HEK293T (cell line): ENCODE results near the gene PSMA8.
"Not testable (repeated sequence)": the region's sequence is repeated elsewhere in the genome, so short reads cannot be mapped to it uniquely, and the experiment has no call there.

ENCODE experiments used
- CTCF ChIA-PET: fragments of 350-600 bp; formaldehyde crosslinking; extraction: SDS; loops from one replicate; lab custom pipeline; 2021; ENCODE audit warnings: antibody characterized with exemption, inconsistent platforms; lab: Yijun Ruan, JAX
- POLR2A ChIA-PET: fragments of 350-600 bp; formaldehyde crosslinking; extraction: SDS; loops from one replicate; lab custom pipeline; 2020; ENCODE audit warnings: antibody characterized with exemption, inconsistent platforms; lab: Yijun Ruan, JAX
- DNase-seq: peaks from one replicate; pipeline ENCODE4 v3.0.0; 2012; ENCODE audit warnings: mixed read lengths; ENCODE audit errors: extremely low spot score
- ARNT ChIP-seq: fragments of 450-650 bp; IDR thresholded peaks from 2 replicates; pipeline ENCODE4 v1.6.1; 2017; ENCODE audit warnings: mild to moderate bottlenecking
- BHLHE40 ChIP-seq: fragments of 450-650 bp; IDR thresholded peaks from 2 replicates; pipeline ENCODE4 v1.6.1; 2016; ENCODE audit warnings: mild to moderate bottlenecking, moderate library complexity, borderline replicate concordance
- CTBP1 ChIP-seq: fragments of 450-650 bp; IDR thresholded peaks from 2 replicates; pipeline ENCODE4 v1.6.1; 2016; ENCODE audit warnings: borderline replicate concordance
- ELF4 ChIP-seq: fragments of 450-650 bp; IDR thresholded peaks from 2 replicates; pipeline ENCODE4 v1.6.1; 2017; ENCODE audit warnings: antibody characterized with exemption
- FOXA1 ChIP-seq: fragments of 450-650 bp; IDR thresholded peaks from 2 replicates; pipeline ENCODE4 v1.6.1; 2016; ENCODE audit warnings: mild to moderate bottlenecking
- FOXK2 ChIP-seq: fragments of 450-650 bp; IDR thresholded peaks from 2 replicates; pipeline ENCODE4 v1.6.1; 2016; ENCODE audit warnings: mild to moderate bottlenecking
- FOXM1 ChIP-seq: fragments of 450-650 bp; IDR thresholded peaks from 2 replicates; pipeline ENCODE4 v1.6.1; 2017; ENCODE audit warnings: mild to moderate bottlenecking, borderline replicate concordance
- HDGF ChIP-seq: fragments of 450-650 bp; IDR thresholded peaks from 2 replicates; pipeline ENCODE4 v1.6.1; 2017; ENCODE audit warnings: antibody characterized with exemption, borderline replicate concordance
- L3MBTL2 ChIP-seq: fragments of 450-650 bp; conservative IDR thresholded peaks from 2 replicates; pipeline ENCODE4 v1.6.1; 2016; ENCODE audit warnings: mild to moderate bottlenecking
- LEF1 ChIP-seq: fragments of 450-650 bp; IDR thresholded peaks from 2 replicates; pipeline ENCODE4 v1.6.1; 2017; ENCODE audit warnings: mild to moderate bottlenecking, borderline replicate concordance
- NFRKB ChIP-seq: fragments of 450-650 bp; IDR thresholded peaks from 2 replicates; pipeline ENCODE4 v1.6.1; 2016; ENCODE audit warnings: mild to moderate bottlenecking, moderate library complexity
- SP1 ChIP-seq: fragments of 450-650 bp; IDR thresholded peaks from 2 replicates; pipeline ENCODE4 v1.6.1; 2017
- SUZ12 ChIP-seq: fragments of 450-650 bp; IDR thresholded peaks from 2 replicates; pipeline ENCODE4 v1.6.1; 2016; ENCODE audit warnings: mild to moderate bottlenecking
- TARDBP ChIP-seq: fragments of 450-650 bp; IDR thresholded peaks from 2 replicates; pipeline ENCODE4 v1.6.1; 2016
- ZNF384 ChIP-seq: fragments of 450-650 bp; IDR thresholded peaks from 2 replicates; pipeline ENCODE4 v1.6.1; 2016
- TF ChIP-seq, protein P1 (sequence below): fragments of 450-650 bp; IDR thresholded peaks from 2 replicates; pipeline ENCODE4 v1.6.1; 2016

PSMA8 gene

DNA sequence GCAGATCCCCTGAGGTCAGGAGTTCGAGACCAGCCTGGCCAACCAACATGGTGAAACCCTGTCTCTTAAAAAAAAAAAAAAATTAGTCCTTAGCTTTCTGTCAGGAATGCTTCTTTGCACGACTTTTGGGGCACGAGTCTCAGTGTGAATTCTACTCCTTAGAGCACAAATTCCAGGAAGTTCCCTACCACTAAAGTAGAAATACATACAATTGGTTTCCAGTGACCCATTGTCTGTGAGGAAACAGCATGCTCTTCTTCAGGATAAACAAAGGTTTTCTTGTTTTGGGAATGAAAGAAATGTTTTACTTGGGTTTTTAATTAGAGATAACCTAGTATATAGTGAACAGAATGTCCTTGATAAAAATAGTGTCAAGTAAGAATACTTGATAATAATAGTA is 23.7 kb downstream of the PSMA8 start:
- POLR2A ChIA-PET, result interaction anchor here (0.6 kb wide), 1 partner anchor 34 kb away, joined by 3 read pairs; no protein-coding TSS in a partner anchor
- DNase-seq, result no peak
- TF ChIP-seq L3MBTL2 (no peak), CTBP1 (no peak), HDGF (no peak), SUZ12 (no peak), TARDBP (no peak), SP1 (no peak), NFRKB (no peak), LEF1 (no peak)
- TF ChIP-seq, protein P1, sequence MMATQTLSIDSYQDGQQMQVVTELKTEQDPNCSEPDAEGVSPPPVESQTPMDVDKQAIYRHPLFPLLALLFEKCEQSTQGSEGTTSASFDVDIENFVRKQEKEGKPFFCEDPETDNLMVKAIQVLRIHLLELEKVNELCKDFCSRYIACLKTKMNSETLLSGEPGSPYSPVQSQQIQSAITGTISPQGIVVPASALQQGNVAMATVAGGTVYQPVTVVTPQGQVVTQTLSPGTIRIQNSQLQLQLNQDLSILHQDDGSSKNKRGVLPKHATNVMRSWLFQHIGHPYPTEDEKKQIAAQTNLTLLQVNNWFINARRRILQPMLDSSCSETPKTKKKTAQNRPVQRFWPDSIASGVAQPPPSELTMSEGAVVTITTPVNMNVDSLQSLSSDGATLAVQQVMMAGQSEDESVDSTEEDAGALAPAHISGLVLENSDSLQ, result no peak
- CTCF ChIA-PET, result no interaction called here

- DNase-seq, result peak; percentile 17
- ChIA-PET CTCF (interaction anchor here (1.3 kb wide), 1 partner anchor 13 kb away, joined by 3 read pairs; no protein-coding TSS in a partner anchor), POLR2A (no interaction called here)
- TF ChIP-seq FOXA1 (no peak), HDGF (no peak), ELF4 (no peak), ARNT (no peak), NFRKB (no peak), SUZ12 (no peak), SP1 (no peak), ZNF384 (no peak), LEF1 (no peak), BHLHE40 (no peak), L3MBTL2 (no peak), FOXK2 (no peak)
Observed at GRCh38 chr18:26159353-26159752, 25.7 kb downstream of the PSMA8 start.

DNA sequence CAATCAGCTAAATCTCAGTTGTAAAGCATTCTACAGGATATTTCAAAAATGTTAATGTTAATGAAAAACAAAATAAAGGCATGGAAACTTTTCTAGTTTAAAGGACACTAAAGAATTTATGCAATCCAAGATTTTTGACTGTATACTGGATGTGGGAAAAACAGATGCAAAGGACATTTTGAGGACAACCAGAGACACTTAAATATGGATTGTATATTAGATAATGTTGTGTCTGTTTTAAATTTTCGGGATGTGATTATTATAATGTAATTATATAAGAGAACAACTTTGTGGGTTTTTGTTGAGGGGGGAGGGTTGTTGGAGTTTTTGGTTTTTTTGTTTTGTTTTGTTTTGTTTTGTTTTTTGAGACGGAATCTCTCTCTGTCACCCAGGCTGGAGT is 30.9 kb downstream of the PSMA8 start:
- CTCF ChIA-PET, result no interaction called here
- TF ChIP-seq FOXA1 (no peak), CTBP1 (no peak), HDGF (no peak), BHLHE40 (no peak), FOXM1 (no peak), FOXK2 (no peak), ARNT (no peak), LEF1 (no peak), NFRKB (no peak), TARDBP (no peak), ZNF384 (no peak), SP1 (no peak), SUZ12 (no peak), ELF4 (no peak)
- TF ChIP-seq, protein P1, result no peak
- no peak for DNase-seq

GRCh38 chr18:26167592-26167991 is 33.9 kb downstream of the PSMA8 start:
- CTCF ChIA-PET, result not testable (repeated sequence)

More for the DNA sequence above, 30.9 kb downstream of the PSMA8 start:
- POLR2A ChIA-PET, result no interaction called here

DNA sequence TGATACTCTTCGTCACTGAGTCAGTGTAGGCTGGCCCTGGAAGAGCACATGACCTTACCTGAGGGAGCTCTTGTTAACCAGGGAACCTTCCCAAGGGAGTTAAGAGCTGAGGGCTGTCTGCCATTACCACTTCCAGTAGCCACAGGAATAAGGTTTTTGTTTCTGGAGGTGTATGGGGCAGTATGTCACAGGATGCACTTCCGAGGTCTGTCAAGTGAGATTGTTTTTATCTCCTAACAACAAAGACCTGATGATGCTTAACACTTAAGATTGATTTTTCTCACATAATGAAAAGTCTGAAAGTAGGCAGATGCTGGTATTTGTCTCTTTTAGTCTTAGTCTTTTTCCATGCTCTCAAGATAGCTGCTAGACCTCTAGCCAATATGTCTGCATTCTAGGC is 41.8 kb downstream of the PSMA8 start:
- DNase-seq, result no peak
- ChIA-PET CTCF (no interaction called here), POLR2A (no interaction called here)
- TF ChIP-seq LEF1 (no peak), SP1 (no peak), FOXA1 (no peak)

More at GRCh38 chr18:26167592-26167991, 33.9 kb downstream of the PSMA8 start:
- DNase-seq, POLR2A ChIA-PET: not testable (repeated sequence)

DNA sequence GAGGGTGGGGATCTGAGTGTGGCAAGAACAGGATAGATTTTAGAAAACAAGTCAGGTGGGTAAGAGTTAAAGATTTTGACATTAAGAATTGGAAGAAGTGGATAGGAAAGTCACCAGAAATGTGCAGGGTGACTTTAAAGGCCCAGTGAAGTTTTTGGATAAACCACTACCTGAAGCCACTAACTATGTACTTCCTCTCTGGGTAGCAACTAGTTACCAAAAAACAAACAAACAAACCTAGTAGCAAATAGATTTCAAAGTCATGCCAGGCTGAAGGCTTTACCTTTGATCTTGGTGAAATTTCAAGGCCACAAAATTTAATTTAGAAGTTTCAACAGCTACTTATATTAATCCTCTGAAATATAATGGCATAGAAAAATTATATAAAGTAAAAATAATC is 42.5 kb downstream of the PSMA8 start:
- no peak for TF ChIP-seq SUZ12
- TF ChIP-seq LEF1, result no peak
- TF ChIP-seq FOXA1, result no peak
- no peak for TF ChIP-seq ARNT
- TF ChIP-seq TARDBP, result no peak
- TF ChIP-seq FOXM1, result no peak
- TF ChIP-seq, protein P1, result no peak
- TF ChIP-seq L3MBTL2, result no peak
- no peak for TF ChIP-seq CTBP1
- no peak for TF ChIP-seq NFRKB
- POLR2A ChIA-PET, result no interaction called here
- DNase-seq, result no peak
- CTCF ChIA-PET, result no interaction called here

GRCh38 chr18:26181343-26181826 is 47.7 kb downstream of the PSMA8 start:
- ChIA-PET CTCF (interaction anchor here (0.5 to 0.8 kb wide), 2 partner anchors 105 to 363 kb away, joined by 3 to 4 read pairs; no protein-coding TSS in a partner anchor), POLR2A (no interaction called here)
- TF ChIP-seq SP1 (no peak), TARDBP (no peak), BHLHE40 (no peak), ELF4 (no peak), LEF1 (no peak), SUZ12 (no peak), ARNT (no peak), FOXA1 (no peak), FOXK2 (no peak), L3MBTL2 (no peak), HDGF (no peak), NFRKB (no peak), CTBP1 (no peak), ZNF384 (no peak), FOXM1 (no peak)
- TF ChIP-seq, protein P1, result no peak
- DNase-seq, result no peak
